GM23248 (cell line): ENCODE measurements around the gene CANT1. TPM values are rescaled to one million over a fixed set of nuclear protein-coding genes. Genes with fewer than 3 reads are reported as not detected.

Experiments
- DNase-seq: peaks from one replicate; pipeline ENCODE4 v3.0.0-alpha.2; 2015
- H2AFZ ChIP-seq: fragments of 200-600 bp; sonication (generic); 2 replicates; pipeline ENCODE4 v1.6.1; 2016; ENCODE audit warnings: antibody characterized with exemption
- H3F3A ChIP-seq: fragments of 200-600 bp; sonication (generic); 2 replicates; pipeline ENCODE4 v1.6.1; 2016; ENCODE audit warnings: mild to moderate bottlenecking, antibody characterized with exemption, mixed run types; ENCODE audit not compliant: insufficient read depth
- H3K27ac ChIP-seq: fragments of 200-600 bp; sonication (generic); 2 replicates; pipeline ENCODE4 v1.5.1; 2016; ENCODE audit warnings: mild to moderate bottlenecking
- H3K27me3 ChIP-seq: fragments of 200-600 bp; sonication (generic); replicated peaks from 2 replicates; pipeline ENCODE4 v1.6.1; 2016; ENCODE audit warnings: mild to moderate bottlenecking; ENCODE audit not compliant: insufficient read depth
- H3K36me3 ChIP-seq: fragments of 200-600 bp; sonication (generic); 2 replicates; pipeline ENCODE4 v1.6.1; 2016; ENCODE audit warnings: low read depth, mild to moderate bottlenecking
- H3K4me1 ChIP-seq: fragments of 200-600 bp; sonication (generic); 2 replicates; pipeline ENCODE4 v1.6.1; 2016; ENCODE audit warnings: mild to moderate bottlenecking; ENCODE audit not compliant: insufficient read depth
- H3K4me2 ChIP-seq: fragments of 200-600 bp; sonication (generic); one replicate; pipeline ENCODE4 v1.6.1; 2016; ENCODE audit warnings: mild to moderate bottlenecking; ENCODE audit not compliant: unreplicated experiment
- H3K4me3 ChIP-seq: fragments of 200-600 bp; sonication (generic); 2 replicates; pipeline ENCODE4 v1.5.1; 2016; ENCODE audit warnings: mild to moderate bottlenecking
- H3K79me2 ChIP-seq: fragments of 200-600 bp; sonication (generic); 2 replicates; pipeline ENCODE4 v1.6.1; 2016; ENCODE audit warnings: mild to moderate bottlenecking; ENCODE audit not compliant: insufficient read depth
- H3K9ac ChIP-seq: fragments of 200-600 bp; sonication (generic); 2 replicates; pipeline ENCODE4 v1.6.1; 2016; ENCODE audit warnings: mild to moderate bottlenecking
- H3K9me2 ChIP-seq: fragments of 200-600 bp; sonication (generic); 2 replicates; pipeline ENCODE4 v1.6.1; 2016; ENCODE audit warnings: mixed run types, mild to moderate bottlenecking, moderate library complexity; ENCODE audit not compliant: insufficient read depth
- H3K9me3 ChIP-seq: fragments of 200-600 bp; sonication (generic); one replicate; pipeline ENCODE4 v1.6.1; 2017; ENCODE audit warnings: low read depth
- H4K20me1 ChIP-seq: fragments of 200-600 bp; sonication (generic); 2 replicates; pipeline ENCODE4 v1.6.0; 2016; ENCODE audit not compliant: insufficient read depth
- EZH2 ChIP-seq: fragments of 200-600 bp; sonication (generic); IDR thresholded peaks from 2 replicates; pipeline ENCODE4 v1.6.1; 2018; ENCODE audit warnings: antibody characterized with exemption, mild to moderate bottlenecking; ENCODE audit not compliant: insufficient read depth, poor library complexity, severe bottlenecking
- EZH2phosphoT487 ChIP-seq: fragments of 200-600 bp; sonication (generic); IDR thresholded peaks from 2 replicates; pipeline ENCODE4 v1.6.1; 2018; ENCODE audit warnings: antibody characterized with exemption, moderate library complexity, mild to moderate bottlenecking, low read depth; ENCODE audit not compliant: insufficient read depth
- WGBS, 2 experiments: methylation state at CpG; one replicate each; pipeline ENCODE4 v1.1.6; 2015 to 2017; ENCODE audit warnings: low lambda C conversion rate in 2 of 2, low coverage in 1 of 2; ENCODE audit errors: missing lambda C conversion rate in 2 of 2; 5-methylcytosine and 5-hydroxymethylcytosine counted together
- in situ Hi-C: fragments of 300-500 bp; cut with MboI; formaldehyde crosslinking; loops from 2 replicates; pipeline ENCODE4 v1.15.0; 2020
- polyA plus RNA-seq: library from polyadenylated mRNA; unstranded; fragments of >200 nt; fragmentation: Nextera tagmentation; extraction: Ambion mirVana; gene quantifications from 2 replicates; pipeline ENCODE4 v1.2.1, GENCODE V29; 2016
- total RNA-seq: library from RNA; depleted of rRNA; stranded (reverse); fragments of >200 nt; shearing (Covaris generic); gene quantifications from 2 replicates; pipeline ENCODE4 v1.2.3, GENCODE V29; 2014

CANT1 gene
- total and polyA plus RNA-seq, 2 experiments from 2014 or later, result 46.2 to 52.0 TPM

GRCh38 chr17:79001190-79002020 is 8.2 kb downstream of the CANT1 start:
- in situ Hi-C loops, result no loop called here
- no peaks in the 10 kb centered on the region for H3K9me2 ChIP-seq
- H3K79me2 ChIP-seq, result peaks cover 89% of the 10 kb centered on the region
- H3K4me2 ChIP-seq, result no peak overlapping the region
- no peak for DNase-seq
- no peaks in the 10 kb centered on the region for H3K27me3 ChIP-seq
- 79 to 84% methylated on average over 15 to 19 of the region's 19 CpGs for WGBS, 2 experiments
- H3K9me3 ChIP-seq, result no peaks in the 10 kb centered on the region
- H3K4me3 ChIP-seq, result no peak overlapping the region
- no peak overlapping the region for H2AFZ ChIP-seq
- no peaks in the 10 kb centered on the region for H3K36me3 ChIP-seq
- no peak overlapping the region for H3K27ac ChIP-seq
- H3K4me1 ChIP-seq, result no peaks in the 10 kb centered on the region
- no peaks in the 10 kb centered on the region for H4K20me1 ChIP-seq
- H3K9ac ChIP-seq, result no peak overlapping the region
- TF ChIP-seq EZH2, result no peak
- TF ChIP-seq EZH2phosphoT487, result no peak
- H3F3A ChIP-seq, result no peaks in the 10 kb centered on the region

- TF ChIP-seq EZH2phosphoT487 (no peak), EZH2 (no peak)
- no peaks in the 10 kb centered on the region for H3F3A ChIP-seq
- no peaks in the 10 kb centered on the region for H4K20me1 ChIP-seq
- no peak overlapping the region for H3K27ac ChIP-seq
- no peaks in the 10 kb centered on the region for H3K27me3 ChIP-seq
- no peaks in the 10 kb centered on the region for H3K4me1 ChIP-seq
- no peak overlapping the region for H3K4me2 ChIP-seq
- H2AFZ ChIP-seq, result no peak overlapping the region
- H3K36me3 ChIP-seq, result no peaks in the 10 kb centered on the region
- in situ Hi-C loops, result no loop called here
- WGBS, 2 experiments, result 98 to 100% methylated on average over 23 to 25 of the region's 25 CpGs
- no peaks in the 10 kb centered on the region for H3K9me3 ChIP-seq
- no peak for DNase-seq
- no peaks in the 10 kb centered on the region for H3K9me2 ChIP-seq
- no peak overlapping the region for H3K4me3 ChIP-seq
- H3K9ac ChIP-seq, result no peak overlapping the region
- H3K79me2 ChIP-seq, result peaks cover 87% of the 10 kb centered on the region
Measured at GRCh38 chr17:79000396-79001189, 9.0 kb downstream of the CANT1 start.

GRCh38 chr17:78999947-79000395 is 9.6 kb downstream of the CANT1 start:
- Histone ChIP-seq H3K9me2 (no peaks in the 10 kb centered on the region), H2AFZ (no peak overlapping the region), H3F3A (no peaks in the 10 kb centered on the region), H3K9me3 (no peaks in the 10 kb centered on the region), H3K27me3 (no peaks in the 10 kb centered on the region), H3K4me3 (no peak overlapping the region), H3K79me2 (peaks cover 86% of the 10 kb centered on the region), H3K4me1 (no peaks in the 10 kb centered on the region), H4K20me1 (no peaks in the 10 kb centered on the region), H3K36me3 (no peaks in the 10 kb centered on the region), H3K9ac (no peak overlapping the region), H3K4me2 (no peak overlapping the region), H3K27ac (no peak overlapping the region)
- WGBS, 2 experiments, result 95% methylated on average over 12 of the region's 12 CpGs
- no peak for DNase-seq
- in situ Hi-C loops, result no loop called here
- TF ChIP-seq EZH2phosphoT487, result no peak
- no peak for TF ChIP-seq EZH2

- Histone ChIP-seq H3K79me2 (peaks cover 91% of the 10 kb centered on the region), H3K9me3 (no peaks in the 10 kb centered on the region), H3K27me3 (no peaks in the 10 kb centered on the region), H4K20me1 (no peaks in the 10 kb centered on the region), H3F3A (no peaks in the 10 kb centered on the region), H3K36me3 (no peaks in the 10 kb centered on the region), H3K9ac (no peak overlapping the region), H3K4me2 (no peak overlapping the region), H3K4me3 (no peak overlapping the region), H3K9me2 (no peaks in the 10 kb centered on the region), H3K4me1 (no peaks in the 10 kb centered on the region), H2AFZ (no peak overlapping the region), H3K27ac (no peak overlapping the region)
- DNase-seq, result no peak
- TF ChIP-seq EZH2phosphoT487 (no peak), EZH2 (no peak)
- in situ Hi-C loops, result no loop called here
- 79 to 81% methylated on average over 14 to 17 of the region's 17 CpGs for WGBS, 2 experiments
Measured at GRCh38 chr17:78999056-78999768, 10.4 kb downstream of the CANT1 start.
